Neural progenitor cell (in vitro differentiated cells): ENCODE data around the gene SLC24A4. TPM values are rescaled to one million over a fixed set of nuclear protein-coding genes. Genes with fewer than 3 reads are reported as not detected.

Experiments used
- DNase-seq: peaks from one replicate; pipeline ENCODE4 v3.0.0-alpha.2; 2016; ENCODE audit warnings: low spot score
- H2AFZ ChIP-seq: fragments of 200-600 bp; sonication (generic); replicated peaks from 2 replicates; pipeline ENCODE4 v1.6.1; 2016; ENCODE audit warnings: antibody characterized with exemption
- H3F3A ChIP-seq: fragments of 200-600 bp; sonication (generic); 2 replicates; pipeline ENCODE4 v1.6.1; 2016; ENCODE audit warnings: antibody characterized with exemption, low read depth
- H3K27ac ChIP-seq: fragments of 200-600 bp; sonication (generic); 2 replicates; pipeline ENCODE4 v1.5.1; 2016; ENCODE audit warnings: mild to moderate bottlenecking
- H3K27me3 ChIP-seq: fragments of 200-600 bp; sonication (generic); 2 replicates; pipeline ENCODE4 v1.6.1; 2016; ENCODE audit warnings: mild to moderate bottlenecking, moderate library complexity
- H3K36me3 ChIP-seq: fragments of 200-600 bp; sonication (generic); 2 replicates; pipeline ENCODE4 v1.5.1; 2016
- H3K4me1 ChIP-seq: fragments of 200-600 bp; sonication (generic); 2 replicates; pipeline ENCODE4 v1.6.1; 2016; ENCODE audit warnings: mixed run types
- H3K4me2 ChIP-seq: fragments of 200-600 bp; sonication (generic); 2 replicates; pipeline ENCODE4 v1.6.1; 2016
- H3K4me3 ChIP-seq: fragments of 200-600 bp; sonication (generic); 2 replicates; pipeline ENCODE4 v1.5.1; 2016
- H3K79me2 ChIP-seq: fragments of 200-600 bp; sonication (generic); 2 replicates; pipeline ENCODE4 v1.6.1; 2016; ENCODE audit warnings: low read depth
- H3K9ac ChIP-seq: fragments of 200-600 bp; sonication (generic); 2 replicates; pipeline ENCODE4 v1.6.1; 2016
- H3K9me3 ChIP-seq: fragments of 200-600 bp; sonication (generic); 2 replicates; pipeline ENCODE4 v1.5.1; 2016; ENCODE audit warnings: low read depth
- H4K20me1 ChIP-seq: fragments of 200-600 bp; sonication (generic); 2 replicates; pipeline ENCODE4 v1.6.1; 2016; ENCODE audit warnings: low read depth
- H3K27ac Mint-ChIP-seq: 3 replicates; pipeline ENCODE4 v1.8.0; 2021; ENCODE audit warnings: mixed read lengths
- H3K27me3 Mint-ChIP-seq: 2 replicates; pipeline ENCODE4 v1.8.0; 2022; ENCODE audit warnings: low read depth, mild to moderate bottlenecking, inconsistent platforms, moderate library complexity, mixed read lengths; ENCODE audit not compliant: insufficient read depth
- H3K36me3 Mint-ChIP-seq: 3 replicates; pipeline ENCODE4 v1.8.0; 2021; ENCODE audit warnings: mixed read lengths
- H3K4me1 Mint-ChIP-seq: 3 replicates; pipeline ENCODE4 v1.8.0; 2021; ENCODE audit warnings: mixed read lengths
- H3K4me3 Mint-ChIP-seq: 3 replicates; pipeline ENCODE4 v1.8.0; 2021; ENCODE audit warnings: mild to moderate bottlenecking, moderate library complexity, mixed read lengths
- H3K9me3 Mint-ChIP-seq: 3 replicates; pipeline ENCODE4 v1.8.0; 2020; ENCODE audit warnings: mixed read lengths
- EZH2 ChIP-seq: fragments of 200-600 bp; sonication (generic); IDR thresholded peaks from 2 replicates; pipeline ENCODE4 v1.6.1; 2017; ENCODE audit warnings: antibody characterized with exemption, mild to moderate bottlenecking, moderate library complexity
- EZH2phosphoT487 ChIP-seq: fragments of 200-600 bp; sonication (generic); IDR thresholded peaks from 2 replicates; pipeline ENCODE4 v1.6.1; 2017; ENCODE audit warnings: antibody characterized with exemption
- total RNA-seq: library from RNA; depleted of rRNA; stranded (reverse); fragments of >200 nt; gene quantifications from 2 replicates; pipeline ENCODE4 v1.2.3, GENCODE V29; 2015; ENCODE audit warnings: low replicate concordance
- TF ChIP-seq, protein P1 (sequence below): fragments of 200-600 bp; sonication (generic); IDR thresholded peaks from 2 replicates; pipeline ENCODE4 v1.5.1; 2017; ENCODE audit warnings: antibody characterized with exemption, mild to moderate bottlenecking

The SLC24A4 gene
- total RNA-seq, 1 donor from 2014 or later: 0.73 TPM

DNA sequence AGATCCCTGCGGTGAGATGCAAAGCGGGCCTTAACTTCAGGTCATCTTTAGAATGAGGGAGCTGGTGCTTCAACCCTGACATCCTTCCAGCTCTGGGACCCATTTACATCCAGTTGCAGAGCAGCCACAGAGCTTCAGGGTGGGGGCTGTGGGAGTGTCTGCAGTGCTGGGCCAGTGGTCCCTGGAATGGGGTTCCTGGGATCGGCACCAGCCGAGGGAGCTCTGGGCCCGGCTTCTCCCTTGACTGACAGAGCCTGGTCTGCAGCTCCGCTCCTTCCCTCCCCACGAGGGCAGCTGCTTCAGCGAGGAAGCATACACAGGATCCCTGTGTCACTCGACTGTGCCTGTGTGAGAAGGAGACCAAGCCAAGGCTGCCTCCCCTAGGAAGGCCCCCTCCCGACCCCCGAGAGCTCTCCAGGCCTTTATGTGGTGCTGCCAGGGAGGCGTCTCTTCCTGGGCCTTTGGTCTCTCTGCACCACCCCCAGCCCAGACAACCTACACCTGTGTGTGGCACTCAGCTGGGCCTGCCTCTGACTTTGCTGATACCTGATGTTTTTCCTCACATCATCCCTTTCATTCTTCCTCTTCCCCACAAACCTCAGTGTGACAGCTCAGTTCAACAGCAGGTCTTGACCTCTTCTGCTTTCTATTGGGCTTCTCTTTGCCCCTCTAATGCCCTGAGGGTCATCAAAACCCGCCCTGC lies 142.5 kb downstream of the SLC24A4 start:
- no peaks in the 10 kb centered on the region for H3K79me2 ChIP-seq
- H4K20me1 ChIP-seq: no peaks in the 10 kb centered on the region
- no peaks in the 10 kb centered on the region for H3F3A ChIP-seq
- no peak for TF ChIP-seq EZH2
- TF ChIP-seq EZH2phosphoT487: no peak
- TF ChIP-seq, protein P1, sequence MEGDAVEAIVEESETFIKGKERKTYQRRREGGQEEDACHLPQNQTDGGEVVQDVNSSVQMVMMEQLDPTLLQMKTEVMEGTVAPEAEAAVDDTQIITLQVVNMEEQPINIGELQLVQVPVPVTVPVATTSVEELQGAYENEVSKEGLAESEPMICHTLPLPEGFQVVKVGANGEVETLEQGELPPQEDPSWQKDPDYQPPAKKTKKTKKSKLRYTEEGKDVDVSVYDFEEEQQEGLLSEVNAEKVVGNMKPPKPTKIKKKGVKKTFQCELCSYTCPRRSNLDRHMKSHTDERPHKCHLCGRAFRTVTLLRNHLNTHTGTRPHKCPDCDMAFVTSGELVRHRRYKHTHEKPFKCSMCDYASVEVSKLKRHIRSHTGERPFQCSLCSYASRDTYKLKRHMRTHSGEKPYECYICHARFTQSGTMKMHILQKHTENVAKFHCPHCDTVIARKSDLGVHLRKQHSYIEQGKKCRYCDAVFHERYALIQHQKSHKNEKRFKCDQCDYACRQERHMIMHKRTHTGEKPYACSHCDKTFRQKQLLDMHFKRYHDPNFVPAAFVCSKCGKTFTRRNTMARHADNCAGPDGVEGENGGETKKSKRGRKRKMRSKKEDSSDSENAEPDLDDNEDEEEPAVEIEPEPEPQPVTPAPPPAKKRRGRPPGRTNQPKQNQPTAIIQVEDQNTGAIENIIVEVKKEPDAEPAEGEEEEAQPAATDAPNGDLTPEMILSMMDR: no peak
- H3K27ac ChIP-seq: no peak overlapping the region
- H3K4me2 ChIP-seq: no peak overlapping the region
- H3K27me3 ChIP-seq: no peaks in the 10 kb centered on the region
- no peaks in the 10 kb centered on the region for H3K36me3 ChIP-seq
- H3K27me3 Mint-ChIP-seq: peaks cover 3% of the 10 kb centered on the region
- DNase-seq: no peak
- no peak overlapping the region for H3K4me3 Mint-ChIP-seq
- H3K4me1 Mint-ChIP-seq: peaks cover under 1% of the 10 kb centered on the region
- no peak overlapping the region for H3K4me3 ChIP-seq
- no peaks in the 10 kb centered on the region for H3K9me3 ChIP-seq
- H3K4me1 ChIP-seq: no peaks in the 10 kb centered on the region
- H3K27ac Mint-ChIP-seq: no peak overlapping the region
- no peak overlapping the region for H2AFZ ChIP-seq
- peaks cover 20% of the 10 kb centered on the region for H3K9me3 Mint-ChIP-seq
- no peak overlapping the region for H3K9ac ChIP-seq
- no peaks in the 10 kb centered on the region for H3K36me3 Mint-ChIP-seq

DNA sequence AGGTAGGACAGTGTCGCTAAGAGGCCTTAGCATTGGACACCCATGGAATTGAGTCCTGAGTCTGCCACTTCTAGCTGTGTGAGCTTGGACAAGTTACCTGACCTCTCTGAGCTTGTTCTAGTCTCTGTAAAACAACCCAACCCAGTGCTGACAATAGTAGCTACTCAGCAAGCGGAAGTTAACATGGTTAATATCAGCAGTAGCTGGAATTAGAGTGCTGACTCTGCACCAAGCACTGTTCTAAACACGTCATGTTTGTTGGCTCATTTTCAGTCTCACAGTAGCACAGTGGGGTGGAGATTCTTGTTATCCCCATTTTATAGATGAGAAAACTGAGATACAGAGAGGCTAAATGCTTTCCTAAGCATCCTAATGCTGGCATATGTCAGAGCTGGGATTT lies 143.1 kb downstream of the SLC24A4 start:
- H3K4me3 Mint-ChIP-seq: no peak overlapping the region
- peaks cover 3% of the 10 kb centered on the region for H3K27me3 Mint-ChIP-seq
- Histone ChIP-seq H3K4me3 (no peak overlapping the region), H3K27me3 (no peaks in the 10 kb centered on the region), H3K79me2 (no peaks in the 10 kb centered on the region), H3K4me1 (no peaks in the 10 kb centered on the region), H3K4me2 (no peak overlapping the region), H3F3A (no peaks in the 10 kb centered on the region), H3K9ac (no peak overlapping the region), H2AFZ (no peak overlapping the region), H3K27ac (no peak overlapping the region), H4K20me1 (no peaks in the 10 kb centered on the region), H3K36me3 (no peaks in the 10 kb centered on the region), H3K9me3 (no peaks in the 10 kb centered on the region)
- H3K9me3 Mint-ChIP-seq: peaks cover 20% of the 10 kb centered on the region
- no peak for DNase-seq
- no peaks in the 10 kb centered on the region for H3K4me1 Mint-ChIP-seq
- H3K36me3 Mint-ChIP-seq: no peaks in the 10 kb centered on the region
- TF ChIP-seq EZH2 (no peak), EZH2phosphoT487 (no peak)
- TF ChIP-seq, protein P1: no peak
- no peak overlapping the region for H3K27ac Mint-ChIP-seq

DNA sequence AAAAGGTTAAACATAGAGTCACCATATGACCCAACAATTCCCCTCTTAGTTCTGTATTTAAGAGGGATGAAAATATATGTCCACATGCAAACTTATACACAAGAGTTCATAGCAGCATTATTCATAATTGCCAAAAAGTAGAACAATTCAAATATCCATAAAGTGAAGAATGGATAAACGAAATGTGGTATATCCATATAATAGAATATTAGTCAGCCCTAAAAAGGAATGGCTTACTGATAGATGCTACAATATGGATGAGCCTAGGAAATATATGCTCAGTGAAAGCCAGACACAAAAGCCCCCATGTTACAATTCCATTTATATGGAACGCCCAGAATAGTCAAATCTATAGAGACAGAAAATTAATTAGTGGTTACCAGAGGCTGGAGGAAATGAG lies 146.6 kb downstream of the SLC24A4 start:
- Histone ChIP-seq H2AFZ (no peak overlapping the region), H3K79me2 (no peaks in the 10 kb centered on the region), H3K4me1 (no peaks in the 10 kb centered on the region), H3K4me2 (no peak overlapping the region), H3K27ac (no peak overlapping the region), H3K9me3 (no peaks in the 10 kb centered on the region), H3F3A (no peaks in the 10 kb centered on the region), H3K4me3 (no peak overlapping the region), H3K27me3 (no peaks in the 10 kb centered on the region), H4K20me1 (no peaks in the 10 kb centered on the region), H3K36me3 (no peaks in the 10 kb centered on the region), H3K9ac (no peak overlapping the region)
- peaks cover 3% of the 10 kb centered on the region for H3K27me3 Mint-ChIP-seq
- no peak for DNase-seq
- TF ChIP-seq, protein P1: no peak
- no peak for TF ChIP-seq EZH2phosphoT487
- TF ChIP-seq EZH2: no peak
- H3K36me3 Mint-ChIP-seq: no peaks in the 10 kb centered on the region
- H3K4me1 Mint-ChIP-seq: peaks cover 10% of the 10 kb centered on the region
- peaks cover 20% of the 10 kb centered on the region for H3K9me3 Mint-ChIP-seq
- no peak overlapping the region for H3K27ac Mint-ChIP-seq
- H3K4me3 Mint-ChIP-seq: no peak overlapping the region
